Muscle layer of colon (tissue), 2 donors: Measurements from ENCODE around the gene RDH13.
"Not testable (repeated sequence)": the region's sequence is repeated elsewhere in the genome, so short reads cannot be mapped to it uniquely, and the experiment has no call there.

Experiments used
- H3K27ac ChIP-seq: one replicate; pipeline ENCODE4 v1.7.0; 2013; ENCODE audit warnings: low read depth, mild to moderate bottlenecking, low read length, moderate library complexity
- H3K27me3 ChIP-seq, 2 donors: one replicate each; pipeline ENCODE4 v1.7.0; 2013; ENCODE audit warnings: low read length in 2 of 2, mild to moderate bottlenecking in 2 of 2; ENCODE audit not compliant: insufficient read depth in 2 of 2, control insufficient read depth in 1 of 2
- H3K36me3 ChIP-seq: one replicate; pipeline ENCODE4 v1.7.0; 2013; ENCODE audit warnings: mild to moderate bottlenecking, low read length; ENCODE audit not compliant: insufficient read depth
- H3K4me1 ChIP-seq: one replicate; pipeline ENCODE4 v1.7.0; 2013; ENCODE audit warnings: mild to moderate bottlenecking, low read length; ENCODE audit not compliant: insufficient read depth
- H3K4me3 ChIP-seq, 2 donors: one replicate each; pipeline ENCODE4 v1.7.0; 2013; ENCODE audit warnings: low read length in 2 of 2, low read depth in 1 of 2, mild to moderate bottlenecking in 1 of 2, moderate library complexity in 1 of 2
- H3K9ac ChIP-seq: one replicate; pipeline ENCODE4 v1.7.0; 2013; ENCODE audit warnings: low read length
- H3K9me3 ChIP-seq: one replicate; pipeline ENCODE4 v1.7.0; 2013; ENCODE audit warnings: mild to moderate bottlenecking, low read length
- donor health status: abdominal sarcoma.
- donor health status: Adenocarcinoma of cecum.

Gene RDH13

DNA sequence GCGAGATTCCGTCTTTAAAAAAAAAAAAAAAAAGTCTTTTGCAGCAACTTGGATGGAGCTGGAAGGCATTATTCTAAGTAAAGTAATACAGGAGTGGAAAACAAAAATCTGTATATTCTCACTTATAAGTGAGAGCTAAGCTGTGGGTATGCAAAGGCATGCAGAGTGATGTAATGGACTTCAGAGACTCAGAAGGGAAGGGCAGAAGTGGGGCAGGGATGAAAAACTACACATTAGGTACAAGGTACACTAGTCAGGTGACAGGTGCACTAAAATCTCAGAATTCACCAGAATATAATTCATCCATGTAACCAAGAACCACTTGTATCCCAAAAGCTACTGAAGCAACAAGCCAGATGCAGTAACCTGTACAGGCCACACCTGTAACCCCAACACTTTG is 26.9 kb downstream of the RDH13 start:
- Histone ChIP-seq H3K27me3 (no peaks in the 10 kb centered on the region), H3K9ac (no peak overlapping the region), H3K9me3 (no peaks in the 10 kb centered on the region), H3K36me3 (no peaks in the 10 kb centered on the region), H3K4me3 (no peak overlapping the region), H3K27ac (no peak overlapping the region), H3K4me1 (no peaks in the 10 kb centered on the region)

DNA sequence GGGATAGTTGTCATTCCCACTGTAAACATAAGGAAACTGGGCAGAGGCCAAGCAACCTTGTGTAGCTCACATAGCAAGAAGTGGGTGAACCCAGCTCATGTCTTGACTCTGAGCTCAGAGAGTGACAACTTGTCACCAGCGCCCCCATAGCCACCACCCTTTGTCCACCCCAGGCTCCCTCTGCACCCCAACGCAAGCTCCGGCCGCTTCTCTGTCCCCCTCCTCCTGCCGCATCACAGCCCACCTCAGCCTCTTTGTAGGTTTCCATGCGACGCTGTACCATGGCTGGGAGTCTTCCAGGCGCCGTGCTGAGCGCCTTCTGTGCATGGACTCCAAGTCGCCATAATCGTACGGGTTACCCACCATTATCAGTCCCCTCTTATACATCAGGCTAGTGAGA is 28.2 kb downstream of the RDH13 start:
- Histone ChIP-seq H3K4me3 (no peak overlapping the region), H3K4me1 (no peaks in the 10 kb centered on the region), H3K9me3 (no peaks in the 10 kb centered on the region), H3K27ac (no peak overlapping the region), H3K27me3 (no peaks in the 10 kb centered on the region), H3K9ac (no peak overlapping the region), H3K36me3 (no peaks in the 10 kb centered on the region)

DNA sequence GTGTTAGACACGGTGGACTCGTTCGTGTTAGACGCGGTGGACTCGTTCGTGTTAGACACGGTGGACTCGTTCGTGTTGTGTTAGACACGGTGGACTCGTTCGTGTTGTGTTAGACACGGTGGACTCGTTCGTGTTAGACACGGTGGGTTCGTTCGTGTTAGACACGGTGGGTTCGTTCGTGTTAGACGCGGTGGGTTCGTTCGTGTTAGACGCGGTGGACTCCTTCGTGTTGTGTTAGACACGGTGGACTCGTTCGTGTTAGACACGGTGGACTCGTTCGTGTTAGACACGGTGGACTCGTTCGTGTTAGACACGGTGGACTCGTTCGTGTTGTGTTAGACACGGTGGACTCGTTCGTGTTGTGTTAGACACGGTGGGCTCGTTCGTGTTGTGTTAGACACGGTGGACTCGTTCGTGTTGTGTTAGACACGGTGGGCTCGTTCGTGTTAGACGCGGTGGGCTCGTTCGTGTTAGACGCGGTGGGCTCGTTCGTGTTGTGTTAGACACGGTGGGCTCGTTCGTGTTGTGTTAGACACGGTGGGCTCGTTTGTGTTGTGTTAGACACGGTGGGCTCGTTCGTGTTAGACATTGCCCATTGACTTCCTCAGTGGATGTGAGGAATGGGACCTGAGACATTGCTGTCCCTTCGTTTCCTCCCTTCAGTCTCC is 29.8 kb downstream of the RDH13 start:
- not testable (repeated sequence) for H3K27me3 ChIP-seq, H3K9ac ChIP-seq, H3K4me3 ChIP-seq, H3K36me3 ChIP-seq, H3K9me3 ChIP-seq, H3K4me1 ChIP-seq, H3K27ac ChIP-seq

DNA sequence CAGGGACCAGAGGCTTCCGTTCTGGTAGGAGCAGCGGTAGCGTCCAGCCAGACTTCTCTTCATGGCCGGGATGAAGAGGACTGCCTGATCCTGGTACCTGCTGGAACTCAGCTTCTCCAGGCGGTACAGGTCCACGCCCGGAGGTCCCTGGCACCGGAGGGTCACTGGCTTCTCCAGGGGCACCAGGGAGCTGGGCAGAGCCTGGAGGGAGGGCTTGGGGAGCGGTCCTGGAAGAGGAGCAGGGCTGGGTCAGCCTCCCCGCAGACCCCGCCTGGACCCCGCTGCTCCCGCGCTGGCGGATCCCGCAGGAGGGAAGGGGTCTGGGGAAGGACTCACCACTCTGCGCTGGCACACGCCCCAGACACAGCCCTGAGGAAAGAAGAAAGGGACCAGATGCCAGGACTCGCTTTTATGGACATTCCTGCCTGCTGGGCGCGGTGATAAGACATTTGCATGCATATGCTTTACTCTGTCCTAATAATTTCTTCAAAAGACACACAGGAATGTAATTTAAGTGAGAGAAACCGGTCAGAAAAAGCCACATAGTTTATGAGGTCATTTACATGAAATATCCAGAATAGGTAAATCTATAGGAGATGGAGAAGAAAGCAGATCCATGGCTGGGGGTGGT is 30.7 kb downstream of the RDH13 start:
- no peaks in the 10 kb centered on the region for H3K36me3 ChIP-seq
- H3K4me3 ChIP-seq: no peak overlapping the region
- no peaks in the 10 kb centered on the region for H3K9me3 ChIP-seq
- no peak overlapping the region for H3K9ac ChIP-seq
- no peaks in the 10 kb centered on the region for H3K27me3 ChIP-seq
- H3K4me1 ChIP-seq: no peaks in the 10 kb centered on the region
- H3K27ac ChIP-seq: no peak overlapping the region

DNA sequence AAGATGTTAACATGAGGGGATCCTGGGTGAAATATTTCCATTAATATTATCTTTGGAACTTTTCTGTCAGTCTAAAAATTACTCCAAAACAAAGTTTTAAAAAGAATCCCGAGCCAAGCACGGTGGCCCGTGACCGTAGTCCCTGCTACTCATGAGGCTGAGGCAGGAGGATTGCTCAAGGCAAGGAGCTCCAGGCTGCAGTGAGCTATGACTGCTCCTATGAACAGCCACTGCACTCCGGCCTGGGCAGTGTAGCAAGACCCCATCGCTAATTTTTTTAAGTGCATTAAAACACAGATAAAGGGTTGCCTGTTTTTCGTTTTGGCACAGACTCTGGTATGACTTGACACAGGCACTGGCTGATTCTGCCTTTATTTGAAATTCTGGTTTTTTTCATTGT is 31.8 kb downstream of the RDH13 start:
- Histone ChIP-seq H3K36me3 (no peaks in the 10 kb centered on the region), H3K27ac (no peak overlapping the region), H3K27me3 (no peaks in the 10 kb centered on the region), H3K4me3 (no peak overlapping the region), H3K9me3 (no peaks in the 10 kb centered on the region), H3K9ac (no peak overlapping the region), H3K4me1 (no peaks in the 10 kb centered on the region)

DNA sequence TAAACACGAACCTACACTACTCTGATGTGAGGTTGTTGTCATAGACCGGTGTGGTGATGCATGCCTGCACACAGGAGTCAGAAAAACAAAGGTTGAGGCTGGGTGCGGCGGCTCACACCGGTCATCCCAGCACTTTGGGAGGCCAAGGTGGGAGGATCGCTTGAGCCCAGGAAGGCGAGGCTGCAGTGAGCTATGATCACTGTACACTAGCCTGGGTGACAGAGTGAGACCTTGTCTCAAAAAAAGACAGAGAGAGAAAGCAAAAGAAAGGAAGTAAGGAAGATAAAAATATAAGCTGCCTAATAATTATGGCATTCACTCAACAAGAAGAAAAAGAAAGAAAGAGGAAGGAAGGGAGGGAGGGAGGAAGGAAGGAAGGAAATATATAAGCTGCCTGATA is 34.2 kb downstream of the RDH13 start:
- Histone ChIP-seq H3K27me3 (no peaks in the 10 kb centered on the region), H3K4me1 (no peaks in the 10 kb centered on the region), H3K36me3 (no peaks in the 10 kb centered on the region), H3K27ac (no peak overlapping the region), H3K4me3 (no peak overlapping the region), H3K9me3 (no peaks in the 10 kb centered on the region), H3K9ac (no peak overlapping the region)

DNA sequence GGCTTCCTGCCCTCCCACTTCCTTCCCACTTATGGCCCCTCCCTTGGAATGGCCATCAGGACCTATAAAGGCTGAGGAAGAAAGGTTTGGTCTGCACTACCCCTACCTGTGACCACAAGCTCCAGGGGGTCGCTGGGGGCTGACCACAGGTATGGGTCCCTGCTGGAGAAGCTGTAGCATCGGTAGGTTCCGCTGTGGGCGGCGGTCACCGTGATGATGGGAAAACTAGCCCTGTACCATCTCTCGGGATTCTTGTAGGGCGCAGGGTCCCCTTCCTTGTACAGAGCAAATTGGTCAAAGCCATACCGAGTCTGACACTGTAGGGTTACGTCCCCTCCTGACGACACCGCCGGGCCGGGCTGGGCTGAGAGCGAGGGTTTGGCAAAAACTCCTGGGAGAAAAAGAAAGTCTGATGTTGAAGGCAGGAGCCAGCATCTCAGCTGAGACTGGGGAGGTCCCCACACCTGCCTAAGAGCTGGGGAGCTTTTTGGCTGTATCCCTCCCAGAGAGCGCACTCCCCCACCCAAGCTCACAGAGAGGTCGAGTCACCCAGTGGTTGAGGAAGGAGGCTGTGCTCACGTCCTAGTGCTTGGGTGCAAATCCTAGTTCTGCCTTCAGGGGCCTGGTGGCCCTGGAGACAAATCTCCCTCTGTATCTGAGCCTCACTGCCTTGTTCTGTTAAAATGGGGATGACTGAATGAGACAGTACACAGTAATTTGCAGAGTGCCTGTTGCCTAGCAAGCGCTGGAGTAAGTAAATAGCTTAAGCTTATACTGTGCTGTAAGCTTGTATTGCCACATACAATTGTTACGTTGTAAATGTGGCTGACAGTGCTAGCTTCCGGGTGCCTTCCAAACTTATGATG is 35.2 kb downstream of the RDH13 start:
- Histone ChIP-seq H3K27ac (no peak overlapping the region), H3K4me3 (no peak overlapping the region), H3K36me3 (no peaks in the 10 kb centered on the region), H3K4me1 (no peaks in the 10 kb centered on the region), H3K9me3 (no peaks in the 10 kb centered on the region), H3K27me3 (no peaks in the 10 kb centered on the region), H3K9ac (no peak overlapping the region)

DNA sequence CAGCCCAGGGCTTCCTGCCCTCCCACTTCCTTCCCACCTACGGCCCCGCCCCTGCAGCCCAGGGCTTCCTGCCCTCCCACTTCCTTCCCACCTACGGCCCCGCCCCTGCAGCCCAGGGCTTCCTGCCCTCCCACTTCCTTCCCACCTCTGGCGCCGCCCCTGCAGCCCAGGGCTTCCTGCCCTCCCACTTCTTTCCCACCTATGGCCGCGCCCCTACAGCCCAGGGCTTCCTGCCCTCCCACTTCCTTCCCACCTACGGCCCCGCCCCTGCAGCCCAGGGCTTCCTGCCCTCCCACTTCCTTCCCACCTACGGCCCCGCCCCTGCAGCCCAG is 35.8 kb downstream of the RDH13 start:
- not testable (repeated sequence) for H3K27ac ChIP-seq, H3K9me3 ChIP-seq, H3K9ac ChIP-seq, H3K4me3 ChIP-seq, H3K27me3 ChIP-seq, H3K36me3 ChIP-seq, H3K4me1 ChIP-seq

DNA sequence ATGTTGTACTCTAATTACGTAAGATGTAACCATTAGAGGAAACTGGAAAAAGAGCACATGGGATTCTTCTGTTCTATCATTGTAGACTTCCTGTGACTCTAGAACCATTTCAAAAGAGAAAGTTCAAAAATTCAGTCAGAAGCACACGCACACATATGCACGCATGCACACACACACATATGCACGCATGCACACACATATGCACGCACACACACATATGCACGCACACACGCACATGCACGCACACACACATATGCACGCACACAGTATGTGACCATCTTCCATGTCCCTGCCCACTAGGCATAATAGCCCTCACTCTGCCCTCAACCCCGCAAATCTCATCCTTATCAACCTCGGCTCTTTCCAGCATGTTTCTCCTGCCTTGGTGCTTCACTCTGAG is 38.8 kb downstream of the RDH13 start:
- H3K9me3 ChIP-seq: no peaks in the 10 kb centered on the region
- H3K27me3 ChIP-seq: no peaks in the 10 kb centered on the region
- H3K4me3 ChIP-seq: no peak overlapping the region
- no peaks in the 10 kb centered on the region for H3K36me3 ChIP-seq
- H3K27ac ChIP-seq: no peak overlapping the region
- no peak overlapping the region for H3K9ac ChIP-seq
- no peaks in the 10 kb centered on the region for H3K4me1 ChIP-seq

DNA sequence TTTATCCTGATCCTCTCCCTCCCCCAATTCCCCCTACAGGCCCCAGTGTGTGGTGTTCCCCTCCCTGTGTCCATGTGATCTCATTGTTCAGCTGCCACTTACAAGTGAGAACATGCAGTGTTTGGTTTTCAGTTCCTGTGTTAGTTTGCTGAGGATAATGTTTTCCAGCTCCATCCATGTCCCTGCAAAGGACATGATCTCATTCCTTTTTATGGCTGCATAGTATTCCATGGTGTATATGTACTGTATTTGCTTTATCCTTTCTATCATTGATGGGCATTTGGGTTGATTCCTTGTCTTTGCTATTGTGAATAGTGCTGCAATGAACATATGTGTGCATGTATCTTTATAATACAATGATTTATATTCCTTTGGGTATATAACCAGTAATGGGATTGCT is 42.6 kb downstream of the RDH13 start:
- H3K9me3 ChIP-seq, H3K27me3 ChIP-seq, H3K4me3 ChIP-seq, H3K27ac ChIP-seq, H3K4me1 ChIP-seq, H3K9ac ChIP-seq, H3K36me3 ChIP-seq: not testable (repeated sequence)

DNA sequence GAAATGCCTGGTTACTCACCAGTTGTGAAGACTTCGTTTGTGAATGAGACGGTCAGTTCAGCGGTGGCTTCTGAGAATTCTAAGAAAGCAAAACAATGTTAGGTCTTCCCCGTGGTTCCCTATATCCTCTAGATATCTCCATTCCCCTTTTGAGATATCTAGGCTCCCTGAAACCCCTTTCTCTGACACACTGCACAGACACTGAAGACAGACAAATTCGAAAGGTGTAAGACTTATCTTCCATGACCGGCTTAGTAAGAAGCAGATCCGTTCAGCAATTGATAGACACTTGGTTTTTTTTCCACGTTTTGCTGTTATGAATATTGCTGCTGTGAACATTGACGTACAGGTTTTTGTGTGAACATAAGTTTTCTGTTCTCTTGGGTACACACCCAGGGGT is 44.3 kb downstream of the RDH13 start:
- H3K4me3 ChIP-seq: no peak overlapping the region
- H3K27ac ChIP-seq: no peak overlapping the region
- H3K36me3 ChIP-seq: no peaks in the 10 kb centered on the region
- H3K4me1 ChIP-seq: no peaks in the 10 kb centered on the region
- no peak overlapping the region for H3K9ac ChIP-seq
- H3K27me3 ChIP-seq: no peaks in the 10 kb centered on the region
- H3K9me3 ChIP-seq: no peaks in the 10 kb centered on the region

DNA sequence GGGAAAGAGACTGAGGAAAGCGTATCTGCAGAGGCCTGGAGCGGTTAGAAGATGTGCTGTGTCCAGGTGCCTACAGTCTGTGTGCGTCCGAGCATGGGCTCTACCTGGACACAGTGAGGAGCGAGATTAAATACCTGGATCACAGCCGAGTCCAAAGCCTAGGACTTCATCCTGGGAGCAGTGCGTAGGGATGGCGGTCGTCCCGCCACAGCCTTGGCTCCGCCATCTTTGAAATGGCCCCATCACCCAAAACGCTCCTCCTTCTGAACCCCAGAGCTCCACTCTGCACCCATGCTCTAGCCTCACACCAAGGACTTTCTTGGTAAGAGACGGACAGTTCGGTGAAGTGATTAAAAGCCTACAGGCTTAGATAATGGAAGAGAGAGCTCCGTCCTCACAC is 44.7 kb downstream of the RDH13 start:
- Histone ChIP-seq H3K27ac (no peak overlapping the region), H3K4me1 (no peaks in the 10 kb centered on the region), H3K9me3 (no peaks in the 10 kb centered on the region), H3K36me3 (no peaks in the 10 kb centered on the region), H3K4me3 (no peak overlapping the region), H3K27me3 (no peaks in the 10 kb centered on the region), H3K9ac (no peak overlapping the region)
